Muscle of leg (tissue), 11 donors: ENCODE results near the gene GJA4. TPM values are rescaled to one million over a fixed set of nuclear protein-coding genes. Genes with fewer than 3 reads are reported as not detected.

ENCODE experiments used
- DNase-seq: peaks from one replicate; pipeline ENCODE4 v3.0.0; 2013
- H3K27ac ChIP-seq: one replicate; pipeline ENCODE4 v1.5.1; 2013; ENCODE audit warnings: mild to moderate bottlenecking, low read length, control low read depth
- H3K27me3 ChIP-seq: one replicate; pipeline ENCODE4 v1.6.1; 2013; ENCODE audit warnings: low read length; ENCODE audit not compliant: control insufficient read depth, insufficient read depth
- H3K36me3 ChIP-seq: one replicate; pipeline ENCODE4 v1.6.1; 2013; ENCODE audit warnings: low read length; ENCODE audit not compliant: control insufficient read depth, insufficient read depth
- H3K4me1 ChIP-seq: one replicate; pipeline ENCODE4 v1.6.1; 2013; ENCODE audit warnings: low read length; ENCODE audit not compliant: control insufficient read depth, insufficient read depth
- H3K4me3 ChIP-seq: one replicate; pipeline ENCODE4 v1.5.1; 2013; ENCODE audit warnings: low read length, control low read depth
- H3K9me3 ChIP-seq: replicated peaks from 2 replicates; pipeline ENCODE4 v1.6.1; 2013; ENCODE audit warnings: low read depth, low read length; ENCODE audit not compliant: control insufficient read depth
- WGBS: methylation state at CpG from one replicate; pipeline ENCODE4 v1.1.5; 2013; ENCODE audit warnings: missing lambda C conversion rate; ENCODE audit not compliant: insufficient coverage; 5-methylcytosine and 5-hydroxymethylcytosine counted together
- polyA plus RNA-seq, 8 donors: library from polyadenylated mRNA; unstranded; fragments of 120-200 nt; gene quantifications; one replicate each; pipeline versions ENCODE4 v1.2.1 to v1.2.3, GENCODE V29; 2013; ENCODE audit warnings: inconsistent platforms in 1 of 8, low replicate concordance in 1 of 8; ENCODE audit not compliant: insufficient read length in 8 of 8, insufficient read depth in 1 of 8
- total RNA-seq: library from RNA; stranded (reverse); fragments of 120-200 nt; gene quantifications from one replicate; pipeline ENCODE4 v1.2.4, GENCODE V29; 2013

GJA4 gene
- total and polyA plus RNA-seq, 9 donors: 31.4 to 53.9 (median 36.2) TPM

DNA sequence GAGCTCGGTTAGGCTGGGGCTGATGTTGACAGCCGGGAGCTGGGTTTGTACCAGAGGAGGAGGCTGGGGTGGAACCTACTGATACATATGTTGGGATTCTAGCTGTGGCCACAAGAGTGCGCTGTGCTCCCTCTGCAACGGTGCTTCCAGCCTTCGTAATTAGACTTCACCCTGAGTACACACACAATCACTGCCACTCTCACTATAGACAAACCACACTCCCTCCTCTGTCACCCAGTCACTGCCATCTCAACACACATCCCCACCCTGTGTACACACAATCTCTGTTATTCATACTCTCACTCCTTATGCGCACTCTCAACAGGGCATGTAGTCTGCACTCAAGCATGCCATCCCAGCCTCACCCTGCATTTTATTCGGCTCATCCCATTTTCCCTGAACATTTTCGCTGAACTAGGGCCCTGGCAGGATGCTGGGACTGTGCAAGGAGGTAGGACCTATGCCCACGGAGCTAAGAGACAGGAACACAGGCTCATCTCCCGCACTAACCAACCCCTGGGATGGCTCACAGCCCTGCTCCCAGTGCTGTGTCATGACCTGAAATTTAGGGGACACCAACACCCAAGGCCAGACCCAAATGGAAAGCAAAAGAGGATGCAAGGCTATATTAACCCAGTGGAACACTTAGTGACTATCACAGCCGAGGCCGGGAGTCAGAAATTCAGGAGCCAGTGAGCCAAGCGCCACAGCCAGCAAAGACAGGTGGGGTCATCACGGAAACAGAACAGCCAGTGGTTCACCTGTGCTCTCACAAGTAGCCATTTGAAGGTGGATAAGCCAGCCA lies 6.1 kb upstream of the GJA4 start:
- Histone ChIP-seq H3K4me3 (no peak overlapping the region), H3K4me1 (peaks cover 2% of the 10 kb centered on the region), H3K36me3 (no peaks in the 10 kb centered on the region), H3K27me3 (peaks cover 33% of the 10 kb centered on the region), H3K27ac (no peak overlapping the region), H3K9me3 (no peaks in the 10 kb centered on the region)
- peak; percentile 73 for DNase-seq
- WGBS: 54% methylated on average over 14 of the region's 14 CpGs

DNA sequence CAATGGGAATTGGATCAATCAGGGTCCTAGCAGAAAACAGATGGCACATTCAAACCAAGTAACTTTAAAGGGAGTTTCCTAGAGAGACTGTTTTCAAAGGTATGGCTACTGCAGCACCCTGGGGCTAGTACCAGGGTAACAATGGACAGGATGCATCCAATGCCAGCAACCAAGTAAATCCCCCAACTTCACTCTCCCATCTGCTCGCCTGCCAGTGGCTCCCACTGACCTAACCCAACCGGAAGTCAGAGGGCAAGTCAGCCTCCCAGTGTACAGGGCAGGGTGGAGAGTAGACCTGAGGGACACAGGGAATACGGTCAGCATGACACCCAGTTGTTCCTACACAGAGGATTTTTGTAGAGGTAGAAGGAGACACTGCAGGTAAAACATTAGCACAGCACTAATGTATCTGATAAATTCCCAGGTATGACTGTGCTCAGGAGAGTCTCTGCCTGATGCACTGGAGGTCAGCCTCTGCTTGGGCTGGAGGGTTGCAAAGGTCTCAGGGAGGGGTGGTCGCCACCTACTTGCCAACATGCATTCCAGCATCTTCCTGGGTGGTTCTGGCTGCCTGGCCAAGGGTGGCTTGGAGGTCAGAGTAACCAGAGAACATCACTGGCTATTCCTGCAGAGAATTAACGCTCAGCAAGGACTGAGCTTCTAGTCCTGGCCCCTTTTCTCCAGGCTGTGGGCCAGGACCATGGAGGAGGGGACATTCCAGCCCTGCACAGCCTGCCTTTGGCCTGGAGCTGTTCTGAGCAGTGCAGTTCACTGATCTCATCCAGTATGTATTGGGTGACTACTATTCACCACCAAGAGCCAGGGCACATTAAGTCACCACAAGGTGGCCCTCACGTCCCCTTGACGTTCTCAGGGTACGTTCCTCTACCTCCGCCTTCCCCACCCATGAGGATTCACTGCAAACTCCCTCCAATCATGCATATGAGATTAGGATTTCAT lies 5.1 kb upstream of the GJA4 start:
- peak; percentile 20 for DNase-seq
- Histone ChIP-seq H3K4me3 (no peak overlapping the region), H3K9me3 (no peaks in the 10 kb centered on the region), H3K27ac (no peak overlapping the region), H3K36me3 (no peaks in the 10 kb centered on the region), H3K4me1 (peaks cover 8% of the 10 kb centered on the region), H3K27me3 (peaks cover 30% of the 10 kb centered on the region)
- WGBS: 49% methylated on average over 6 of the region's 9 CpGs

DNA sequence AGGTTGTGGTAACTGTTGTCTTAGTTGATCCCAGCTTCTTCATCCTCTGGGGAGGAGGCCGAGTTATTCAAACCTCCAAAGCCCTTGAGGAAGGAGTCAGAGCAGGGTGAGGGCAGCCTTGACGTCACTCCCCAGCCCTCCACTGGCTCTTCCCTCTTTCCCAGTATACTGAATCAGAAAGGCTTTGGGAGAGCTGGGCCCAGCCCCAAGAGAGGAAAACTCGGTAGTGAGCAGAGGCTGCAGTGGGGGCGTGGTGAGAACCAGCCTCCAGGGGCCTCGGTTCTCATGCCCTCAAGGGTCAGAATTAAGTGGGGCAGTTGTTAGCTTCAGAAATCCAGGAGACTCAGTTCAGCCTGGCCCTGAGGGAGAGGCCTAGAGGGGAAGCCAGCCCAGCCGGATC lies 1.8 kb upstream of the GJA4 start:
- Histone ChIP-seq H3K4me3 (no peak overlapping the region), H3K4me1 (peaks cover 8% of the 10 kb centered on the region), H3K27ac (no peak overlapping the region), H3K27me3 (peaks cover 26% of the 10 kb centered on the region), H3K36me3 (peaks cover 4% of the 10 kb centered on the region), H3K9me3 (no peaks in the 10 kb centered on the region)
- WGBS: 47% methylated on average over 3 of the region's 6 CpGs
- DNase-seq: peak; percentile 38

DNA sequence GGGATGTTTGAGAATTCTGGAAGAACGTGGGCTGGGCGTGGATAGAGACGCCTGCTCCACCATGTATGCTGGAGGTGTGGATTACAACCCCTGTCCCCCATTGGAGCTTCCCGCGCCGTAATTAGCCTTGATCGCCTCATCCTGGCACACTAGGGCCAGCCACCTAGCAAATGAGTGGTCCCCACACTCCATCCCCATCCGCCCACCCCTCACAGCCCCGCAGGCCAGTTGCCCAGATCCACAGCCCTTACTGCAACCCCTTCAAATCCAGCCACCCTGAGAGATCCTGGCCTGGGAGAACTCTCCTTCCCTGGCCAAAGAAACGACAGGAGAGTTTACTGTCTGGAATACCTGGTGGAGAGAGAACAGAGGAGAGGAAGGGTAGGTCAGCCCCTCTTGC lies 375 bp upstream of the GJA4 start:
- no peak overlapping the region for H3K4me3 ChIP-seq
- H3K9me3 ChIP-seq: no peaks in the 10 kb centered on the region
- no peak overlapping the region for H3K27ac ChIP-seq
- H3K27me3 ChIP-seq: peaks cover 26% of the 10 kb centered on the region
- WGBS: 50% methylated on average over 6 of the region's 10 CpGs
- no peak for DNase-seq
- H3K4me1 ChIP-seq: peaks cover 8% of the 10 kb centered on the region
- H3K36me3 ChIP-seq: peaks cover 4% of the 10 kb centered on the region

DNA sequence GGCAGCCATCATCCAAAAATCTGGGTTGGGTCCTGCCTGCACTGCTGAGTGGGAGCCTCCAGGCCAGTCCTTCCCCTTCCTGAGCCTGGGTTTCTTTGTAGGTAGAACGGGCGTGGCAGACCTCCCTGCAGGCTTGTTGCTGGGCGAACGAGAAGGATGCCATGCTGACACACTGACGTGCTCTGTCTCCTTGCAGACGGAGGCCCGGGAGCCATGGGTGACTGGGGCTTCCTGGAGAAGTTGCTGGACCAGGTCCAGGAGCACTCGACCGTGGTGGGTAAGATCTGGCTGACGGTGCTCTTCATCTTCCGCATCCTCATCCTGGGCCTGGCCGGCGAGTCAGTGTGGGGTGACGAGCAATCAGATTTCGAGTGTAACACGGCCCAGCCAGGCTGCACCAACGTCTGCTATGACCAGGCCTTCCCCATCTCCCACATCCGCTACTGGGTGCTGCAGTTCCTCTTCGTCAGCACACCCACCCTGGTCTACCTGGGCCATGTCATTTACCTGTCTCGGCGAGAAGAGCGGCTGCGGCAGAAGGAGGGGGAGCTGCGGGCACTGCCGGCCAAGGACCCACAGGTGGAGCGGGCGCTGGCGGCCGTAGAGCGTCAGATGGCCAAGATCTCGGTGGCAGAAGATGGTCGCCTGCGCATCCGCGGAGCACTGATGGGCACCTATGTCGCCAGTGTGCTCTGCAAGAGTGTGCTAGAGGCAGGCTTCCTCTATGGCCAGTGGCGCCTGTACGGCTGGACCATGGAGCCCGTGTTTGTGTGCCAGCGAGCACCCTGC lies 1.4 kb downstream of the GJA4 start:
- no peak for DNase-seq
- Histone ChIP-seq H3K27me3 (peaks cover 26% of the 10 kb centered on the region), H3K4me1 (peaks cover 8% of the 10 kb centered on the region), H3K9me3 (no peaks in the 10 kb centered on the region), H3K36me3 (peaks cover 4% of the 10 kb centered on the region), H3K27ac (no peak overlapping the region), H3K4me3 (peak overlapping the region; percentile 39)
- WGBS: 89% methylated on average over 40 of the region's 40 CpGs

DNA sequence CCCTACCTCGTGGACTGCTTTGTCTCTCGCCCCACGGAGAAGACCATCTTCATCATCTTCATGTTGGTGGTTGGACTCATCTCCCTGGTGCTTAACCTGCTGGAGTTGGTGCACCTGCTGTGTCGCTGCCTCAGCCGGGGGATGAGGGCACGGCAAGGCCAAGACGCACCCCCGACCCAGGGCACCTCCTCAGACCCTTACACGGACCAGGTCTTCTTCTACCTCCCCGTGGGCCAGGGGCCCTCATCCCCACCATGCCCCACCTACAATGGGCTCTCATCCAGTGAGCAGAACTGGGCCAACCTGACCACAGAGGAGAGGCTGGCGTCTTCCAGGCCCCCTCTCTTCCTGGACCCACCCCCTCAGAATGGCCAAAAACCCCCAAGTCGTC lies 2.0 kb downstream of the GJA4 start:
- no peak overlapping the region for H3K27ac ChIP-seq
- H3K4me1 ChIP-seq: peaks cover 8% of the 10 kb centered on the region
- no peaks in the 10 kb centered on the region for H3K9me3 ChIP-seq
- WGBS: 92% methylated on average over 10 of the region's 12 CpGs
- DNase-seq: no peak
- peak overlapping the region; percentile 39 for H3K4me3 ChIP-seq
- peaks cover 4% of the 10 kb centered on the region for H3K36me3 ChIP-seq
- H3K27me3 ChIP-seq: peaks cover 26% of the 10 kb centered on the region

DNA sequence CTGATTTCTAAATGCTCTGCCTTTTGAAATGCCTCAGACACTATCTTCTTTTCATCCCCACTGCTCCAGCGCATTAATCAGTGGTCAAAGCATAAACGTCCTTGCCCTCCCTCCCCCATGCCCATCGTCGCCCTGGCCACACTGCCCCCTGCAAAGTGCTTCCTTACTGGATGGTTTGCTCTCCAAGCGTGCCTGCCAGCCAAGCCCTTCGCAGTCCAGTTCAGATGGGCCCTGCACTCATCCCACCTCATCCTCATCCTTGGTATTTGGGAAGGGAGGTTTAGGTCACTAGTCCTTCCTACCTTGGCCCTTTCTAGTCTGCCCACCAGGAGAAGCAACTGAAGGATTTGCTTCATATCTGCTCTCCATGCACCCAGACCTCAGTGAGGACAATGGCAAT lies 3.1 kb downstream of the GJA4 start:
- Histone ChIP-seq H3K36me3 (peaks cover 4% of the 10 kb centered on the region), H3K4me1 (peaks cover 8% of the 10 kb centered on the region), H3K4me3 (peak overlapping the region; percentile 39), H3K27me3 (peaks cover 22% of the 10 kb centered on the region), H3K27ac (no peak overlapping the region), H3K9me3 (no peaks in the 10 kb centered on the region)
- WGBS: 66% methylated on average over 4 of the region's 6 CpGs
- no peak for DNase-seq

DNA sequence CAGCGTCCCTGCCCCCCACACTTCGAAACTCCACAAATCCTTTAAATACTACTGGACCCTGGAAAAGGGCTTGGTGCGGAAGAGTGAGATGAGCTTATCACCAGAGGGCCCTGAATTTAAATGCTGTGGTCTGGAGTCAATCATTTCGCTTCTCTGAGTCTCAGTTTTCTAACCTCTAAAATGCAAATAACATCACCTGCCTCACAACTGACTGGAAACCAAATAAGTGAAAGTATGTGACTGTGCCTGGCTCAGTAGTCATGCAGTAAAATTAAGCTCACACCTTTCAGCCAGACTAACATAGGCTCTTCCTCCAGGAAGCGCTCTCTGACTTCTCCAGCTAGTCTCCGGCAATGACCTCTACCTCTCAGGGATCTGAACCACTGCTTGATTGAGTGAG lies 4.2 kb downstream of the GJA4 start:
- H3K27ac ChIP-seq: no peak overlapping the region
- no peak for DNase-seq
- 100% methylated on average over 1 of the region's 6 CpGs for WGBS
- H3K9me3 ChIP-seq: no peaks in the 10 kb centered on the region
- H3K27me3 ChIP-seq: peaks cover 16% of the 10 kb centered on the region
- H3K4me3 ChIP-seq: peak overlapping the region; percentile 39
- H3K4me1 ChIP-seq: peaks cover 6% of the 10 kb centered on the region
- peaks cover 4% of the 10 kb centered on the region for H3K36me3 ChIP-seq

DNA sequence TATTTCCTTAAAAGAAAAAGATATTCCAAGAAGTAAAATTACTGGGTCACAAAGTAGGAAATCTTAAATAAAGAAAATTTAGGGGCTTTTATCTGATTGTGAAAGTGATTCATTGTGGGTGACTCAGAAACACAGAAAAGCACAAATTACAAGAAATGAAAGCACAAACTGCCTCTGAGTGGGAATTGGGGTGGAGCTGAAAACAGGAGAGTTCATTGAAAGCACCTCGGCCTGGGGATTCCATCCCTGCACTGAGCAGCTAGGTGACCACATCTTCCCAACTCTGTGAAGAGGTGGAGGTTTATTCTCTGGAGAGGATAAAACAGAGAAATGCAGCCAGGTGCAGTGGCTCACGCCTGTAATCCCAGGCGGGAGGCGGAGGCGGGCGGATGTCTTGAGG lies 7.4 kb downstream of the GJA4 start:
- H3K36me3 ChIP-seq: no peaks in the 10 kb centered on the region
- no peaks in the 10 kb centered on the region for H3K4me1 ChIP-seq
- WGBS: no CpG with 5 or more reads among the region's 6 CpGs
- H3K27me3 ChIP-seq: no peaks in the 10 kb centered on the region
- no peak overlapping the region for H3K27ac ChIP-seq
- H3K9me3 ChIP-seq: no peaks in the 10 kb centered on the region
- DNase-seq: no peak
- no peak overlapping the region for H3K4me3 ChIP-seq
